H1 (cell line): Measurements from ENCODE around the gene ARID1B.

Experiments
- CHD1 ChIP-seq: IDR thresholded peaks from 2 replicates; pipeline ENCODE4 v1.6.1; 2012; ENCODE audit warnings: low read depth, low read length, improper control_type of control experiment
- CTCF ChIP-seq, 3 experiments: IDR thresholded peaks; 1 replicate in 2 of 3; 2 replicates in 1 of 3; pipeline versions ENCODE4 v1.5.1 to v1.6.1; 2011; ENCODE audit warnings: low read length in 3 of 3, mild to moderate bottlenecking in 3 of 3, inconsistent platforms in 2 of 3, low read depth in 1 of 3, moderate library complexity in 1 of 3; ENCODE audit not compliant: insufficient read depth in 1 of 3; ENCODE audit errors: control extremely low read depth in 1 of 3
- MAX ChIP-seq: IDR thresholded peaks from 2 replicates; pipeline ENCODE4 v1.6.1; 2012; ENCODE audit warnings: inconsistent platforms
- RAD21 ChIP-seq, 2 experiments: IDR thresholded peaks in 1 of 2; conservative IDR thresholded peaks in 1 of 2; 2 replicates each; pipeline ENCODE4 v1.6.1; 2011; ENCODE audit warnings: low read depth in 2 of 2, low read length in 2 of 2, improper control_type of control experiment in 1 of 2, inconsistent platforms in 1 of 2, mild to moderate bottlenecking in 1 of 2, moderate library complexity in 1 of 2
- RXRA ChIP-seq: IDR thresholded peaks from 2 replicates; pipeline ENCODE4 v1.6.1; 2011; ENCODE audit warnings: low read depth, mild to moderate bottlenecking, low read length, moderate library complexity; ENCODE audit not compliant: insufficient read depth

GRCh38 chr6:157143890-157144798 lies 367.0 kb downstream of the ARID1B start:
- no peak for TF ChIP-seq RAD21 (IDR thresholded peaks at IDR 0.05 in 1 of 2, conservative IDR thresholded peaks at IDR 0.05 in 1 of 2; ENCODE audit: low read depth in 2 of 2, low read length in 2 of 2)
- no peak for TF ChIP-seq RXRA
- no peak for TF ChIP-seq CHD1
- no peak for TF ChIP-seq CTCF (IDR thresholded peaks at IDR 0.05; ENCODE audit: control extremely low read depth in 1 of 3, insufficient read depth in 1 of 3, low read depth in 1 of 3, low read length in 3 of 3)
- TF ChIP-seq MAX = no peak
